HUES48 (cell line): ENCODE measurements around the gene MYO1C.

Experiments used
- H3K27ac ChIP-seq: one replicate; pipeline ENCODE4 v1.7.0; 2013; ENCODE audit warnings: low read depth, low read length, inconsistent platforms
- H3K27me3 ChIP-seq: 2 replicates; pipeline ENCODE4 v1.6.1; 2013; ENCODE audit warnings: mild to moderate bottlenecking, low read length; ENCODE audit not compliant: control insufficient read depth, insufficient read depth
- H3K36me3 ChIP-seq: 2 replicates; pipeline ENCODE4 v1.6.1; 2013; ENCODE audit warnings: low read length; ENCODE audit not compliant: control insufficient read depth, insufficient read depth
- H3K4me1 ChIP-seq: 2 replicates; pipeline ENCODE4 v1.6.1; 2013; ENCODE audit warnings: mild to moderate bottlenecking, low read length; ENCODE audit not compliant: control insufficient read depth, insufficient read depth
- H3K4me3 ChIP-seq: 2 replicates; pipeline ENCODE4 v1.5.1; 2013; ENCODE audit warnings: mild to moderate bottlenecking, low read depth, low read length
- H3K9ac ChIP-seq: 2 replicates; pipeline ENCODE4 v1.6.1; 2013; ENCODE audit warnings: mild to moderate bottlenecking, low read depth, low read length, moderate library complexity
- H3K9me3 ChIP-seq: 2 replicates; pipeline ENCODE4 v1.6.1; 2013; ENCODE audit warnings: low read length; ENCODE audit not compliant: control insufficient read depth, insufficient read depth

Gene MYO1C

GRCh38 chr17:1491443-1492248 lies 840 bp downstream of the MYO1C start:
- H3K9me3 ChIP-seq = no peaks in the 10 kb centered on the region
- peak overlapping the region; percentile 66 for H3K4me3 ChIP-seq
- no peak overlapping the region; the same call in 1 of the 2 replicates for H3K9ac ChIP-seq
- peaks cover 7% of the 10 kb centered on the region for H3K36me3 ChIP-seq
- 0 out of 2 replicates have a peak, but pooled peaks cover 7% of the 10 kb centered on the region for H3K4me1 ChIP-seq
- H3K27ac ChIP-seq = peak overlapping the region; percentile 21
- H3K27me3 ChIP-seq = peaks cover 4% of the 10 kb centered on the region

DNA sequence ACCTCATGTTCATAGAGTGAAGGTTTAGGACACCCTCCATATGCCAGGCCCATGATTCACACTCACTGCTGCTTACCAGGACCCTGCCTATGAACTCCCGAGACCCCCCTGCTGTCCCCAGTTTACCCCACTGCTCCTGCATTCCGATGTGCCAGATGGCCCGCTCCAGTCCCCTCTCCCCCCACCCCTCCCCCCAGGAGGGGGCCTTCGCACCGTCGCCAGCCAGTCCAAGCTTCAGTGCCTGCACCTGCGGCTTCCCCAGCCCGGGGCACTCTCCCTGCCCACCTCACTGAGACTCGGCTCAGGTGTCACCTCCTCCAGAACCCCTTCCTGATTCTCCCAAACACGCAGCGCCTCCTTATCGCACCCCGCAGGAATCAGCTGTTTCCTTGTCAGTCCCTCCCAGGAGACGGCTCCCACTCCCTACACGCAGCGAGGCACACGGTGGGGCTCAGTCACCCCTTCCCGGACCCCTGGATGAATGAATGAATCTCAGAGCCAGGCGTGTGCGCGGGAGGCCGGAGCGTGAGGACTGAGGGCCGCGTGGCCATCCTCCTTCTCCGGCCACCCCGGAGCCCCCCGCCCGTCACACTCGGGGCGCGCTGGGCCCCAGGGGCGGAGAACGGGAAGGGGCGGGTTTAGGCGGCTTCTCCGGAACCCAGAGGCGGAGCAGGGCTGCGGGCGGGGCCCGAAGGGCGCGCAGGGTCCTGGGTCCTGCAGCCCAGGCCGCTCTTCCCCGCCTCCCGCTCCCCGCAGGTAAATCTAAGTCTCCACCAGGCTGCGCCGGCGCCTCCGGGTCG lies 1.6 kb downstream of the MYO1C start:
- no peaks in the 10 kb centered on the region for H3K9me3 ChIP-seq
- H3K36me3 ChIP-seq = peaks cover 2% of the 10 kb centered on the region; the same call in 1 of the 2 replicates
- H3K9ac ChIP-seq = no peak overlapping the region; the same call in 1 of the 2 replicates
- 0 out of 2 replicates have a peak, but pooled peaks cover 7% of the 10 kb centered on the region for H3K4me1 ChIP-seq
- H3K4me3 ChIP-seq = peak overlapping the region; percentile 66
- peak overlapping the region; percentile 21 for H3K27ac ChIP-seq
- peaks cover 4% of the 10 kb centered on the region for H3K27me3 ChIP-seq

- Histone ChIP-seq H3K9ac (no peak overlapping the region), H3K4me3 (peak overlapping the region; percentile 69; the same call in 1 of the 2 replicates), H3K27me3 (peaks cover 4% of the 10 kb centered on the region), H3K4me1 (peaks cover 10% of the 10 kb centered on the region; the same call in 1 of the 2 replicates), H3K9me3 (no peaks in the 10 kb centered on the region), H3K36me3 (no peaks in the 10 kb centered on the region), H3K27ac (peak overlapping the region; percentile 68)
These were observed 3.6 kb downstream of the MYO1C start for GRCh38 chr17:1488826-1489270.

DNA sequence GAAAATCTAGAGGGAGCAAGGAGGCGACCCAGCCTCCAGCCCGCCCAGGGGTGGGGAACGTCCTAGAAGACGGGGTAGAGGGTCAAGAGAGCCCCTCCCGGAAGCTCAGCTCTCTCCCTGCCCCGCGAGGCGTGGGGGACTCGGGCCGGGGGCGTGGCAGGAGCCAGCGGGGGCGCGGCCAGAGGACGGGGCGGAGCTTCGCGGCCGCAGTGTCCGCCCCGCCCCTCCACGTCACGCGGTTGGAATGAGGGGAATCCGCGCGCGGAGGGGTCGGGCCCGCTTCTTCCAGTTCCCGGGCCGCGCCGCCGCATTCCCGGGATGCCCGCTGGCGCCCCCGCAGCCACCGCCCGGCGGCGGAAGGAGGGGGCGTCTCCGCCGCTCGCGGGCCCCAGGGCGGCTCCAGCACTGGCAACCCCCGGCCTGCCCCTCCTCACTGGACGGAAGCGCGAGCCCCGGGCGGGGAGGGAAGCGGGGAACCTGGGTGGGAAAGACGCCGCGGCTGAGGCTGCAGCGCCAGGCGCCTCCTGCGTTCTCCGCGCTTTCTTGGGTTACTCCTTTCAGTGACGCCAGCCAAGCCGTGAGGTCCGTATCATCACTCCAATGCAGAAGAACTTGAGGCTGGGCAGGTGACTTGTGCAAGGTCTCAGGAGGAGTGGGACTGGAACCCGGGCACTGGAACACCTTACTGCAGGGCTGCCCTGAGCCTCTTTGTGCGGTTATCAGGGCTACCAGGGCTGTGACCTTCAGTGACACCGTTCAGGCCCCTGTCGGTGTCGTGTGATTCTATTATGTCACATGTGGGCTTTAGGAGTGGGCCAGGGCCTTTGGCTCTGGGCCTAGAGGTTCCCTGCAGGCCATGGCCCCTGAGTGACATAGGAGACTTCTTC lies 4.3 kb downstream of the MYO1C start:
- Histone ChIP-seq H3K27me3 (peaks cover 4% of the 10 kb centered on the region), H3K9ac (no peak overlapping the region), H3K27ac (peak overlapping the region; percentile 68), H3K36me3 (0 out of 2 replicates have a peak, but pooled peaks cover 3% of the 10 kb centered on the region), H3K4me1 (peaks cover 10% of the 10 kb centered on the region; the same call in 1 of the 2 replicates), H3K4me3 (peak overlapping the region; percentile 69), H3K9me3 (no peaks in the 10 kb centered on the region)

GRCh38 chr17:1486802-1487695 lies 5.4 kb downstream of the MYO1C start:
- Histone ChIP-seq H3K4me1 (peaks cover 8% of the 10 kb centered on the region; the same call in 1 of the 2 replicates), H3K27ac (peak overlapping the region; percentile 68), H3K27me3 (peaks cover 3% of the 10 kb centered on the region), H3K9me3 (no peaks in the 10 kb centered on the region), H3K9ac (no peak overlapping the region; the same call in 1 of the 2 replicates), H3K36me3 (peaks cover 8% of the 10 kb centered on the region), H3K4me3 (peak overlapping the region; percentile 69)

GRCh38 chr17:1485423-1486376 lies 6.8 kb downstream of the MYO1C start:
- no peak overlapping the region; the same call in 1 of the 2 replicates for H3K9ac ChIP-seq
- H3K27ac ChIP-seq = peak overlapping the region; percentile 79
- peak overlapping the region; percentile 65 for H3K4me3 ChIP-seq
- H3K36me3 ChIP-seq = peaks cover 19% of the 10 kb centered on the region
- peaks cover 8% of the 10 kb centered on the region; the same call in 1 of the 2 replicates for H3K4me1 ChIP-seq
- no peaks in the 10 kb centered on the region for H3K9me3 ChIP-seq
- H3K27me3 ChIP-seq = no peaks in the 10 kb centered on the region; the same call in 1 of the 2 replicates

DNA sequence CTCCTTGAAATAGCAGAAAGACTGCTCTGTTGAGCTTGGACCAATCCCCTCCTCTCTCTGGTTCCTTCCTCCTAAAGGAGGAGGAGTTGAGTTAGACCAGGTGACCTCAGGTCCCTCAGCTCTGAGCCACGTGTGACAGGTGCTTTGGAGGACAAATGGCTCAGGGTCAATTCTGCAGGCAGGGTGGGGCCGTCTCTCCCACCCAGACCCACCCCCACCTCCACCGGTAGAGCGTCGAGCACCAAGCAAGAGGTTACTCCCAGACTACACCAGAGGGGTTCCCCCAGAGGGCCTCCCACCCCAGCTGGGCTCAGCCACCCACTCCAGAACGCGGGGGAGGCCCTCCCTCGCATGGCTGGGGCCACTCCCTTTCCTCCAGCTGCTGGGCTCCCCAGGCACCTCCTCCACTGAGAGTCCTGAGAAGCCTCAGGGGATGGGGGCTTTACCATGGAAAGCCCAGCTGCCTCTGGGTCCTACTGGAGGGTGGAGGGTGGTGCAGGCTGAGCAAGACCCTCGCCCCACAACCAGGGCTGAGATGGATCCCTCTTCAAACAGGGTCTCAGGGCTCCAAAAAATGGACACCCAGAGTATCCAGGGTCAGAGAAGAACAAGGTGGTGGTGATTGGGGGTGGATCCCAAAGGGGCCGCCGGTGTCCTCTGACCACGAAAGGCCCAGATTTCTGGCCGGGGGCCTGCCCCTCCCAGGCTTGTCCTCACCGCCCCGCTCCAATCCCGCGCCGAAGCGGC lies 7.6 kb downstream of the MYO1C start:
- H3K9ac ChIP-seq = no peak overlapping the region

DNA sequence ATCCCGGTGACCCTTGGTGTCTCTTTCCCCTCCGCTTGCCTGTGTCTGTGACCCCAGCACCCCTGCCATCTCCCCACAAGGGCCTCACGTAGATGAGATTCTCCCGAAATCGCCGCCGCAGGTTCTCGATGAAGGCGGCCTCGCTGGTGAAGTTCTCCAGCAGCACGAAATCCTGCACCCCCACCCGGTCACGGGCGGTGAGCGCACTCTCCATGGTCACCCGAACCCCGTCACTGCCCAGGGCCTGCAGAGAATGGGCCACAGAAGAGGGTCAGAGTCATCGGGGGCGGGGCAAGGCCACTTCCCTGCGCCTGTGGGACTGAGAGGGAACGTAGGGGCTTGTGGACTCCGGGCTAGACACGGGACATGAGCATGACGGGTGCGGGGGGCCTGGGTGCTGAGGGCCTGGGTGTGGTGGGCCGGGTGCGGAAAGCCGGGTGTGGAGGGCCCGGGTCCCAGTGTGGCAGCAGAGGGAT lies 8.4 kb downstream of the MYO1C start:
- Histone ChIP-seq H3K9ac (no peak overlapping the region), H3K4me3 (no peak overlapping the region), H3K27me3 (no peaks in the 10 kb centered on the region; the same call in 1 of the 2 replicates)

More for the DNA sequence above, 7.6 kb downstream of the MYO1C start:
- Histone ChIP-seq H3K36me3 (peaks cover 24% of the 10 kb centered on the region), H3K4me3 (peak overlapping the region; percentile 49), H3K27me3 (no peaks in the 10 kb centered on the region; the same call in 1 of the 2 replicates), H3K27ac (peak overlapping the region; percentile 79), H3K9me3 (no peaks in the 10 kb centered on the region), H3K4me1 (peaks cover 8% of the 10 kb centered on the region; the same call in 1 of the 2 replicates)

More for the DNA sequence above, 8.4 kb downstream of the MYO1C start:
- H3K27ac ChIP-seq = no peak overlapping the region
- H3K4me1 ChIP-seq = peaks cover 8% of the 10 kb centered on the region; the same call in 1 of the 2 replicates
- H3K36me3 ChIP-seq = peaks cover 24% of the 10 kb centered on the region
- H3K9me3 ChIP-seq = no peaks in the 10 kb centered on the region
